Glomerular visceral epithelial cell (primary cell): Measurements from ENCODE around the gene PPP3CA.
A peak's percentile ranks its signal among the peaks of the same experiment; 100 is the strongest.
"Not testable (repeated sequence)": the region's sequence is repeated elsewhere in the genome, so short reads cannot be mapped to it uniquely, and the experiment has no call there.

Experiments used
- DNase-seq: peaks from one replicate; pipeline ENCODE4 v3.0.0-alpha.2; 2016; ENCODE audit errors: extremely low spot score

Gene PPP3CA

DNA sequence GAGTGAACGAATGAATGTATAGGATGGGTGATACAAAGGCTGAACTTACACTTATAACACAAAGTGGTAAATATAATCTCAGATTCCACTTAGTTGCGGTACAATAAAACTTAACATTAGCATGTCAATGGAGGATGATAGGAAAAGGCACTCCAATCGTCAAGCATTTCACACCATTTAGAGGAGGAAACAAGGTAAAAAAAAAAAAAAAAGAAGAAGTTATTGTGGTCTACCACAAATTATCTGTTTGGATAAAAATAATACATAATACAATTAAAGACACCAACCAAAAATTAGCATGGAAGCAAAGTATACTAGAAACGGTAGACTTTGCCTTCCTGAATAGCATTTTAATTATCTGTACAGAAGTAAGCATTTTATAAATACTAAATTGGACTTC, 205.5 kb downstream of the PPP3CA start:
- DNase-seq: no peak

DNA sequence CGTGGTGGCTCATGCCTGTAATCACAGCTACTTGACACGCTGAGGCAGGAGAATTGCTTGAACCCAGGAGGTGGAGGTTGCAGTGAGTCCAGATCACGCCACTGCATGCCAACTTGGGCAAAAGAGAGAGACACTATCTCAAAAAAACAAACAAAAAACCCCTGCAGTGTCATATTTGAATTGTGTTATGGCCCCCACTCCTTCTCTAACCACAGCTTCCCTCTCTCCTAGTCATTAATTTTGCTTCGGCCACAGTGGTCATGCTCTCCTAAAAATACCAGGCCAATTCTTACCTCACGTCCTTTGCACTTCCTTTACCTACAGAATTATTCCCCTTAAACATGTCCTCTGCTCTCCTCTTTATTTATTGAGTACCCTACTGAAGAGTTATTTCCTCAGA, 206.1 kb downstream of the PPP3CA start:
- no peak for DNase-seq

DNA sequence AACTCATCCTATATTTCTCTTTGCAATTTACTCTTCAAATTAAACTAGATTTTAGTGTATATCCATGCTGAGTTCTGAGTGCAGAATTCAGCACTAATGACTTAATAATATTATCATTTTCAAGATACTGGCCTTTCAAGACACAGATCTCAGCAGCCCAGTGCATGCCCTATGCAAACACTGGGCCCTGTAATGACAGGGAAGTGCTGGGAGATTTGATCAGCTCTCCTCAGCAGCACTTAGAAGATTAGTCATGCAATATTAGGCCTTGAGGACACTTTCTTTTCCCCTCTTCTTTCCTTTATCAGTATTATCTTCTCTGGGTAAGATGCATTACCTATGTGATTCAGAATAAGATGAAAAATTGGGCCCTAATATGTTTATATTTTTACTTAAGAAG, 207.1 kb downstream of the PPP3CA start:
- DNase-seq: no peak

DNA sequence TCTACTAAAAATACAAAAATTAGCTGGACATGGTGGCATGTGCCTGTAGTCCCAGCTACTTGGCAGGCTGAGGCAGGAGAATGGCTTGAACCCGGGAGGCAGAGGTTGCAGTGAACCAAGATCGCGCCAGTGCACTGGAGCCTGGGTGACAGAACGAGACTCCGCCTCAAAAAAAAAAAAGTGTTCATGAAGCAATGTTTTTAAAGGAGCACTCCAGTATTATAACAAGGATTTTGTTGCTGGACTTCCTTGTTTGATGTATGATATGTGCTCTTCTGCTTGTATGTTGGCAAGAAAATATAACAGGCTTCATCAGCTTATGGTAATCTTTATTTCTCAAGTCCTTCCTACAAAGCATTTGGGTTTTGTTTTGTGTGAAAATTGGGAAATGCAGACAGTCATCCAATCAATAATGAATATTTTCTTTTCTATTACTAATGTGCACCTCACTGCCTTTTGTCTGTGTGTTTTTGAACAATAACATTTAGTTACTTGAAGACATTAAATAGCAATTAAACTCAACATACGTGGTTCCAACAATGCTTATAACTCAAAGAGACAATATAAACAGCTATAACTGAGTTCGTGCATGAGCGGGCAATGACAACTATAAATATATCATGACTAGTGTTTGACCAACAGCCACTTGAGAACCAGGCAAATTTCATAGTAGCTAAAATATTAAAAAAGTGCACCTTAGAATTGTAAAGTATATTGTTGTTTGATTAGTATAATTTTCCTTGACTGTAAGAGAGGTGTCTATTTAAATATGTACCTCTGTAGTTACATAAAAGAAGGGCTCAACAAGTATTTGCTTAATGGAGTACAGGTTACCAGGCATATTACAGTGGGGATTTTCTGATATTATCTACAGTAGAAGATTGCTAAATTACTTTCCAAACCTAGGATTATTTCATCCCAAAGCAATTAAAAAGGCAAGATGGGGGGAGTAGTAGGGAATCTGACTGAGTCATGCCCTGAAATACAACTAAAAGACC, 210.7 kb downstream of the PPP3CA start:
- DNase-seq: no peak

DNA sequence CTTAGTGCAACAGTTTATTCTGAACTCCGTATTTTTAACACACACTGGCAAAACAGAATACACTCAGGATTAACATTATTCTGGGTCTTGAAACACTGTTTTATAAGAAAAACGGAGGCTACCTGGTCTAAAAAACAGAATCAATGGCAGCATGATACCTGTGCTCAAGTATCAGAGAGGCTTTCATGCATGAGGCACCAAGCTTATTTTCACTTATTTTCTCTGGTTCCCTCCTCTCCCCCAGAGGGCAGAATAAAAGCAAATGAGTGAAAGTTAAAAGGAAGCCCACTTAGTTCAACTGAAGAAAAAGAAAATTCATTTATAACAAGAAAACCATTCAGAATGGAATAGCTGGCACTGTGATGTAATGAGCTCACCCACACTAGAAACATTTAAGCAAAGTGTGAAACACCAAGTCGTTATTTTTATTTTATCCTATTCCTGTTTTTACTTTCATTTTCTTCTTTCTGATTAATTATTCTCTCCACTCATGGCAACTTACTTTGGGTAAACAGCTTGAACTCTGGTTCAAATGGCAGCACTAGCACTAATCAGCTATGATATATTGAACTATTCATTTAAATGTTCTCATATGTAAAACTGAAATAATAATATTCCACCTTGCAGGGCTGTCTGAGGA, 211.8 kb downstream of the PPP3CA start:
- DNase-seq: no peak

DNA sequence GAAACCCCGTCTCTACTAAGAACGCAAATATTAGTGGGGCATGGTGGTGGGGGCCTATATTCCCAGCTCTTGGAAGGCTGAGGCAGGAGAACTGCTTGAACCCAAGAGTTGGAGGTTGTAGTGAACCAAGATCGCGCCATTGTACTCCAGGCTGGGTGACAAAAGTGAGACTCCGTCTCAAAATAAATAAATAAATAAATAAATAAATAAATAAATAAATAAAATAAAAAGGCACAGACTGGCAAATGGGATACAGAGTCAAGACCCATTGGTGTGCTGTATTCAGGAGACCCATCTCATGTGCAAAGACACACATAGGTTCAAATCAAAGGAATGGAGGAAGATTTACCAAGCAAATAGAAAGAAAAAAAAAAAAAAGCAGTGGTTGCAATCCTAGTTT, 216.3 kb downstream of the PPP3CA start:
- DNase-seq: not testable (repeated sequence)

DNA sequence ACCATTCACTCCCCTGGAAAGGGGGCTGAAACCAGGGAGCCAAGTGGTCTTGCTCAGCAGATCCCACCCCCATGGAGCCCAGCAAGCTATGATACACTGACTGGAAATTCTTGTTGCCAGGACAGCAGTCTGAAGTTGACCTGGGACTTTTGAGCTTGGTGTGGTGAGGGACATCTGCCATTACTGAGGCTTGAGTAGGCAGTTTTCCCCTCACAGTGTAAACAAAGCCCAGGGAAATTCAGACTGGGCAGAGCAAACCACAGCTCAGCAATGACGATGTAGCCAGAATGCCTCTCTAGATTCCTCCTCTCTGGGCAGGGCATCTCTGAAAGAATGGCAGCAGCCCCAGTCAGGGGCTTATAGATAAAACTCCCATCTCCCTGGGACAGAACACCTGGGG, 218.4 kb downstream of the PPP3CA start:
- DNase-seq: peak; percentile 25

DNA sequence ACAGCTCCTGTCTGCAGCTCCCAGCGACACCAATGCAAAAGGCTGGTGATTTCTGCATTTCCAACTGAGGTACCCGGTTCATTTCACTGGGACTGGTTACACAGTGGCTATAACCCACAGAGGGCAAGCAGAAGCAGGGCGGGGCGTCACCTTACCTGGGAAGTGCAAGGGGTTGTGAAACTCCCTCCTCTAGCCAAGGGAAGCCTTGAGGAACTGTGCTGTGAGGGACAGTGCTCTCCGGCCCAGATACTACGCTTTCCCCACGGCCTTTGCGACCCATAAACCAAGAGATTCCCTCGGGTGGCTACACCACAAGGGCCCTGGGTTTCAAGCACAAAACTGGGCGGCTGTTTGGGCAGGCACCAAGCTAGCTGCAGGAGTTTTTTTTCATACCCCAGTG, 218.9 kb downstream of the PPP3CA start:
- no peak for DNase-seq

DNA sequence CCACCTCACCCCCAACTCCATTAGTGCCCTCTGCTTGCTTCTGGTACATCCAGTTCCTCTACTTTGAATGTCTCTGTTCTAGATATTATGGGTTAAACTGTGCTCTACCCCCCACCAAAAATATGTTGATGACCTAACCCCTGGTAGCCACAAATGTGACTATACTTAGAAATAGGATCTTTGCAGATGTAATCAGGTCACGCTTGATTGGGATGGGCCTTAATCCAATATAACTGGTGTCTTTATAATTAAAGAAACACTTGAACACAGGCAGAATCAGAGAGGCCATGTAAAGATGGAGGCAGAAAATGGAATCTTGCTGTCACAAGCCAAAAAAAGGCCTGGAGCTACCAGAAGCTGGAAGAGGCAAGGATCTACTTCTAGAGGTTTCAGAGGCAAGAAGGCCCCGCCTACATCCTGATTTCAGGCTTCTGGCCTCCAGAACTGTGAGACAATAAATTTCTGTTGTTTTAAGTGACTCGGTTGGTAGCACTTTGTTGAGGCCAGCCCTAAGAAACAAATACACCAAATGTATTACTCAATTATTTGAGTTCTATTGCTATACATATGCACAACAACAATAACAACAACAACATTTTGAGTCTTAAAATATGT, 220.0 kb downstream of the PPP3CA start:
- peak; percentile 59 for DNase-seq

DNA sequence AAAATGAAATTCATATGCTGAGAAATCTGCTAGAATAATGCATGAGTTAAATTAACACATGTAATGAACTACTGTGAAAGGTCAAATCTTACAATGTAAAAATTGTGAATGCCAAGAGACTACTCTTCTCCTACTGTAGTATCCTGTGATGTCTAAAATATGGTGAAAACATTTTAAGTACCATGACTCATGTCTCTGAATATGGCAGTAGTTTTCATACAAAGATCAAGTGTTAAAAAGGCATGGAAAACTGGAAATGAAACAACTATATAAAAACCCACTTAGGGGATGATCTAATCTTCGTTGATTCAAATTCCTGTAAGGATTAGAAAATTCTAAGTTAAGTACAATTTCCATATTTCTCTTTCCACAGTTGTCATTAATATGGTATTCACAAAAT, 221.3 kb downstream of the PPP3CA start:
- no peak for DNase-seq

DNA sequence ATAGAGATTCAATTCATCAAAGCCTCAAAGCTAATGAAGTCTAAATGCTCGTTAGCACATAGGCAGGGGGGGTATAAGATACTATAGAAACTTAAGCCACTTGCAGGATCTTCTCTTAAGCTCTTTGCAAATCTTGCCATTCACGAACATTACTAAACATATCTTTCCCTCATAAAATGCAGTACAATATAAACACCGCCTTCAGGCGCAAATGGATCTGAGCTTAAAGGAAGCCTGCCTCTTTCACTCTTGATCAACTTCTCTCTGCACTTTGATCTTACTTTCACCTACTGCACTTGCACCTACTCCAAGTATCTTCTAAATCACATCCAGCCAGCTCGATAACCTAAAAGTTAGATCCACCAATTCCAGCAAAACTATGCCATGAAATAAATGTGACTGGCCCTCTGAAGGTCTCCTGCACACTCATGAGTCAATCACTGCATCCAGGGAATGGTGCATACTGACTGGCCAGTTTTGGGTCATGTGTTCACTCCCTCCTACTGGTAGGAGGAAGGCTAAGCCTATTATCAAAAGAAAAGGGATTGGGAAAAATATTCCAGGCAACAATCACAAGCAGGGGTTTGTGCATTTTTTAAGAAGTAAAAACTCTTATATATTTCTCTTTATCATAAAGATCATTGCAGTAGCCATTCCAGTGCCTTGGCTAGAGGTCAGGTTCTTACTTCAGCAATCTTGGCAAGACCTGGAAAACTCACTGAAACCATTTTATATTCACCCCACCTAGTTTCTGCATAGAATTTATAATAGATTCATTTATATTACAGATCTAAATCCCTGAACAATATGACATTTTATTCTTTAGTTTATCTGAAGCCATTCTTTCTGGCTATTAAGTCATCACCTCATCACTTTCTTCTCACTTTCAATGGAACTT, 222.0 kb downstream of the PPP3CA start:
- DNase-seq: no peak

DNA sequence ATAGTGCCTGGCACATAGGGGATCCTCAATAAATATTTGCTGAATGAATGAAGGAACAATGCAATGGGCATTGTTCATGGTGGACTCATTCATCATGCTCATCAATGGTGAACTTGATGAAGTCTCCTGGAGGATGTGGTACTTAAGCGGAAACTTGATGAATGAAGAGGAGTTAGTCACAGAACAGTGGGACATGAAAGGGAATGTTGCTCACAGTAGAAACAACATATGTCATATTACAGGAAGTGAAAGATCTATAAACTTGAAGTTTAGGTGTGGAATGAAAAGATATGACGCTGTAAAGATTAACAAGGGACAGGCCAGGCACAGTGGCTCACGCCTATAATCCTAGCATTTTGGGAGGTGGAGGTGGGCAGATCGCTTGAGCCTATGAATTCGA, 224.1 kb downstream of the PPP3CA start:
- DNase-seq: no peak

DNA sequence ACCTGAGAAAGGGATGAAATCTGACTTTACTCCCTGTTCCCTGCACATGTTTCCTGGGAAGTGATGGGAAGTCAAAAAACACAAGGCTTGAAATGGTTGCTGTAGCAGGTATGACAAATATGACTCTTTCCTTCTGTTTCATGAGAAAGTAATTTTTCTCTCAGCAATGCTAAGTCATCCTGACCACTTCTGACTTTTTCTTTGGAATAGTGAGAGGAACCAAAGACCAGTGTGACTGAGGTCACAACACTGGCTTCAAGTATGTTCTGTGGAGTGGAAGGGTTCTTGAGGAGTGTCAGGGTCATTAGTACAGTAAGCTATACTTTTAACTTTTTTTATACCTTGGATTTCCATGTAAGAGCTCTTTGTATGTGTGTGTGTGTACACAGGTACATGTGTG, 225.3 kb downstream of the PPP3CA start:
- no peak for DNase-seq

DNA sequence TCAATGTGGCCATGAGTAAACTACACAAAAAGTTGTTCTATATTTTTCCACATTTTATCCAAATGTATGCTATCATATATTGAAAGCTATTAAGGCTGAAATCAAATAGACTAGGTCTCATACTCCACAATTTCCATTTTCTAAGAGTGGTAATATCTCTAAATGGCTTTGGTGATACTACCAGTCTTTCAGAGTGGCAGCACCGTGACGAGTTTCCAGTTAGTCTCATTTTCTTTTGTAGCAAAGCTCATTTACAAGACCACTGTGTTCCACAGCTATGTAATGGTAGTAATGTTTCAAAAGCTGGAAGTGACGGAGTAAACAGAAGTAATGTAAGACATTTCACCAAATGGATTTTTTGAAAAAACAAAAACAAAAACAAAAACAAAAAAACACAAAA, 228.2 kb downstream of the PPP3CA start:
- no peak for DNase-seq

DNA sequence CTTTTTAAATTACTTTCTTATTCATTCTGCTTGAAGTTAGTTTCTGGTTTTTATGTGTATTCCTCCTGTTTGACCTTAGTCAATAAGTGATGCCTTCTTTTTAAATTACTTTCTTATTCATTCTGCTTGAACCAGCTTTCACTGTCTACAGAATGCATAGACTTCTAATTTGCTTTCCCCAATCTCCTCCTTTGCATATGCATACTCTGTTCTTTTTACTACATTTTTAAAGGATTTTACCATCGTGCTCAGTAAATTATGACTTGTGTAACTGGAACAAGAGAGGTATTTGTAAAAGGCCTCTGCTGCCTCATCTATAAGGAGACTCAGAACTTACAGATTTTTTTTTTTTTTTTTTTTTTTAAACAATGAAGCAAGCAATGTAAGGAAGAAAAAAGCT, 228.7 kb downstream of the PPP3CA start:
- no peak for DNase-seq

DNA sequence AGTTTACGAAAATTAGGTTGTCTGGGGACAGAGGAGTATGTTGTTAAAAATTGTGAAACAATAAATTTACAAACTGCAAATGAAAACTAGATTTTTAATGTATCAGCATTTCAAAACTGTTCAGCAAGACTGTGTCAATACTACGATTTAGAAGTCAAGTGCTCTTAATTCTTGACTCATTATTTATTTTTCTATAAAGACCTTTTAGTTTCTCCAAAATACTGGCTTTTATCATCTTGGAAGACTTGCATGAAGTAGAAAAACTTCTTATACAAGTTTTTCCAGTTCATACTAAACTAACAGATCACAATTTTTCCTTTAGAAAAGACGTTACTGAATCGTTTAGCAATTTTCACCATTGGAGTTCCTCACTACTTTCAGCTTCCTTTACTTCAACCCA, 231.4 kb downstream of the PPP3CA start:
- DNase-seq: no peak

DNA sequence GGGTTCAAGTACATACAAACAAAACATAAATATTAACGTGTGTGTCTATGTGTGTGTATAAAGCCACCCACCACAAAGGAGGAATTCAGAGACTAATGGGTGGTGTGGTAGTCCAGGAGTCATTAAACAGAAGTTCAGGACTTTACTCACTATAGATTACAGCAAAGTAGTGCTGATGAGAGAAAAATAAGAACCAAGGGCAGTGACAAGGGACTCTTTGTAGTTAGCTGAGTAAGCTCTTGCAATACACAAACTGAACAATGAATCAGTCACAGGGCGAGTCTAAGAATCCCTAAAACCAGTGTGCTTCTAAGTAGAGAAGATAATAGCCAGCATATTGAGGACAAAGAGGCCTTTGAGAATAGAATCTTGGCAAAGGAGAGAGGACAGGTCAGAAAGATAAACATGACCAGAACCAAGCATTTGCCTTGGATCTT, 232.4 kb downstream of the PPP3CA start:
- DNase-seq: no peak

DNA sequence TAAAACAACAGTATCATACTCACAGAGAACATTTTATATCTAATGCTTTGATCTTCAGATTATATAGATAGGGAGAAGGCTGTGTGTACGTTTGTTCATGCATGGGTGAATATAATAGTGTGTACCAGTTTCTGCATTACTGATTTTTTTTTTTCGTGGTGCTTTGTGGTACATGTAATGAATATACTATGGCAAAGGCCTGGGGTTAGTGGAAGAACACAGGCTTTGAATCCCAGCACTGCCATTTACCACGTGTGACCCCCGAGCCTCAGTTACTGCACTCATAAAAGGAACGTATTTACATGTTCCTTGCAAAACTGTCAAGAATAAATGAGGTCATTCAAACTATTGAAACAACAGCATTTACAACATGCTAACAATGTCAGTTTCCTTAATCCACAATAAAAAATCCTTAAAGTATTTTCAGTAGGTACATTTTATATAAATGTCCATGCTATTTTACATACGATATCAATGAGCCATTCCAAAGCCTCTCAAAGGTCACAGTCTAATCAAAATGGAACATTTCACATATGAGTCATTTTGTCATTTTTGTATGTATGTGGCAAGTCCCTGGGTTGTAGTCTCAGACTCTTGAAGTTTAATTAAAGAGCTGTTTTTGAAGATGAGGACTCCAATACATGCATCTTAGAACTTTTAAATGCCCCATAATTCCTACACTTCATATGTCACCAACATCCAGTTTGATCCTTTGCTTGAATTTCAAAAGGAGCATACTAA, 242.8 kb downstream of the PPP3CA start:
- no peak for DNase-seq

DNA sequence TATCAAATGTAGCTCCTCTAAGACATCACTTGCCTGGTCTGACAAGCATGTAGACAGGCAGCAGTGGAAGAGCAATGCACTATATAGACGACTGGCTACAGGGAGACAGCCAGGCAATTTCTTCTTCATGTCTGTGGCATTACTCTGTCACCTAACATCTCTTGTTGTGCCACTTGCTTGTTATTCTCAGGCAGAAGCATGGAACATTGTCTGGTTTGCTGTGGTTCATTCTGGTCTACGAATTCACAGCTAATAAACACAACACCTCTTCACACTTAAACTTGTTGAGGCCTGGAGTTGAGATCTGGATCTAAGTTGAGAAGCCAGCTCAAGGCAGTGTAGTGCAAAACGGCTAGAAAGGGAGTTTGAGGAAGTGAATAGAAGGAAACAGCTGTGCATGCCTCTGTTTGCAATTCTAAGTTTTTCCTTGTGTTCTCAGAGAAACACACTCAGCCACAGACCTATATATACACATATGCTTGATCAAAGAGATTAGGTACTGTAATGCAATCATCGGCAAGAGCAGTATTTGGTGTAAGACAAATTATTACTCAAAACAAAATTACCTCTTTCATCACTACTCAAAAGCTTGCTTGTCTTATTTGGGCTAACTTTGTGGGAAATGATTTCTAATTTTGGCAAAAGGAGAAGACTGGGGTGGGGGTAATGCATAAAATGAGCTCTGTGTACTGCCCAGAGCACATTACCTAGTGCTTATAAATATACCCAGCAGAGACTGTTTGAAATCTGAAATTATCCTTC, 243.8 kb downstream of the PPP3CA start:
- no peak for DNase-seq

DNA sequence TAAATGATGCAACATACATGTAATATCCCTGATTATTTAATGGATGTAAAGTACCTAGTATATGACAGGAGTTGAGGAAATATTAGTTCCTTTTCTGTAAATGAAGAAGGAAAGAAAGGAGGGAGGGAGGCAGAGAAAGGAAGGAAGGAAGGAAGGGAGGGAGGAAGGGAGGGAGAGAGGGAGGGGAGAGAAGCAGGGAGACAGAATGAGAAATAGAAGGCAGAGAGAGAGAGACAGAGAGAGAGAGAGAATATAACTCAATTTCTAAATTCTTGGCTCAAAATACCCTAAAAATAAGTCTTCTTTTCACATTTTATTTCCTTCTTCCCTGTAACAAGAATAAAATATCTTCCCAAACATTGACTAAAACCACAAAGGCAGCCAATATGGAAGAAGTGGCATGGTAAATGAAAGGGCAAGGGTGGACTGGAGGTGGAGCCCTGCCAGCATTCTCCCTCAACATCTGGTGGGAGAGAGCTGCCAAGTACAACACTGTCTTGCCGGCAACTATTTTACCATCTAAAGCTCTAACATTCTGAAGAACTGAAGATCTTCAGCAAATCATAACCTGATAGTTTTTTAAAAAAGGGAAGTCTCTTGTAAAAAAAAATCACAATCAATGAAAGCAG, 245.1 kb downstream of the PPP3CA start:
- DNase-seq: peak; percentile 45
